Lung (tissue), 12 donors: ENCODE measurements around the gene TRIM71. TPM values are rescaled to one million over a fixed set of nuclear protein-coding genes. Genes with fewer than 3 reads are reported as not detected.
A peak's percentile ranks its signal among the peaks of the same experiment; 100 is the strongest.

Experiments
- ATAC-seq: fragments of 200-7000 bp; cut with Tn5 transposase; one replicate; pipeline ENCODE4 v1.9.1; 2020; ENCODE audit warnings: moderate number of reproducible peaks; ENCODE audit not compliant: insufficient read depth, low FRiP score
- DNase-seq, 3 donors: peaks; one replicate each; pipeline ENCODE4 v3.0.0-alpha.2; 2013 to 2017
- H3K27ac ChIP-seq, 2 donors: one replicate each; pipeline ENCODE4 v1.5.1; 2013; ENCODE audit warnings: mild to moderate bottlenecking in 2 of 2, moderate library complexity in 2 of 2, control low read depth in 1 of 2, inconsistent platforms in 1 of 2, low read depth in 1 of 2, low read length in 1 of 2
- H3K27me3 ChIP-seq, 3 donors: one replicate each; pipeline ENCODE4 v1.5.1; 2013; ENCODE audit warnings: low read length in 2 of 3; ENCODE audit not compliant: control insufficient read depth in 3 of 3, insufficient read depth in 3 of 3
- H3K36me3 ChIP-seq, 4 donors: one replicate each; pipeline ENCODE4 v1.5.1; 2013; ENCODE audit warnings: low read length in 4 of 4, mild to moderate bottlenecking in 1 of 4, moderate library complexity in 1 of 4; ENCODE audit not compliant: control insufficient read depth in 4 of 4, insufficient read depth in 4 of 4
- H3K4me1 ChIP-seq, 5 donors: one replicate each; pipeline ENCODE4 v1.5.1; 2013; ENCODE audit warnings: low read length in 5 of 5, mild to moderate bottlenecking in 2 of 5, moderate library complexity in 1 of 5; ENCODE audit not compliant: control insufficient read depth in 5 of 5, insufficient read depth in 5 of 5
- H3K4me3 ChIP-seq: one replicate; pipeline ENCODE4 v1.5.1; 2013; ENCODE audit warnings: mild to moderate bottlenecking, control low read depth, moderate library complexity
- H3K9ac ChIP-seq, 2 donors: one replicate each; pipeline ENCODE4 v1.5.1; 2013; ENCODE audit warnings: low read length in 2 of 2, control low read depth in 1 of 2; ENCODE audit not compliant: insufficient read depth in 1 of 2
- H3K9me3 ChIP-seq, 4 donors: one replicate each; pipeline ENCODE4 v1.5.1; 2013; ENCODE audit warnings: low read length in 3 of 4, mild to moderate bottlenecking in 1 of 4, moderate library complexity in 1 of 4; ENCODE audit not compliant: control insufficient read depth in 4 of 4, insufficient read depth in 3 of 4
- CTCF ChIP-seq: IDR thresholded peaks from 2 replicates; pipeline ENCODE4 v1.5.1; 2012; ENCODE audit warnings: mild to moderate bottlenecking; ENCODE audit errors: control extremely low read depth, extremely low read depth
- WGBS, 2 donors: extraction: QIAGEN DNeasy Blood & Tissue Kit; methylation state at CpG; one replicate each; pipeline ENCODE4 v1.1.7; 2013; 5-methylcytosine and 5-hydroxymethylcytosine counted together
- polyA plus RNA-seq, 2 donors: library from polyadenylated mRNA; stranded (reverse); fragments of 200-250 nt; gene quantifications; one replicate each; pipeline ENCODE4 v1.2.1, GENCODE V29; 2013
- total RNA-seq, 2 donors: library from RNA; depleted of rRNA in 1 of 2; stranded (reverse); fragments of >200 nt in 1 of 2; gene quantifications; one replicate each; pipeline ENCODE4 v1.2.1, GENCODE V29; 2014 to 2021
- donor health status: control.
- donor health status: control.
- donor health status: Bipolar disorder and iron deficiency.
- donor health status: healthy.
- donor health status: DM: yes; HTN: yes; CAD: no.

The TRIM71 gene
- total and polyA plus RNA-seq, 4 donors, result 0.45 to 9.9 (median 2.0) TPM

GRCh38 chr3:32896143-32896542 lies 78.3 kb downstream of the TRIM71 start:
- TF ChIP-seq CTCF, result no peak
- WGBS, 2 donors, result 63% methylated on average over 4 of the region's 4 CpGs
- ATAC-seq, result no peak
- Histone ChIP-seq H3K36me3 (peaks cover 0 to 4% (median 2%) of the 10 kb centered on the region in 4 donors), H3K27me3 (no peaks in the 10 kb centered on the region), H3K4me1 (peaks cover 0 to 9% (median 1%) of the 10 kb centered on the region in 5 donors), H3K9ac (no peak overlapping the region), H3K27ac (no peak overlapping the region), H3K4me3 (no peak overlapping the region), H3K9me3 (peaks cover 0 to 2% (median 0%) of the 10 kb centered on the region in 4 donors)
- no peak for DNase-seq

GRCh38 chr3:32897001-32897601 lies 79.3 kb downstream of the TRIM71 start:
- no peak for TF ChIP-seq CTCF
- DNase-seq, result peak in 2 of 3 donors; percentile 38 to 59
- ATAC-seq, result no peak
- no peak overlapping the region for H3K27ac ChIP-seq
- H3K27me3 ChIP-seq, result no peaks in the 10 kb centered on the region
- H3K9me3 ChIP-seq, result peaks cover 0 to 2% (median 0%) of the 10 kb centered on the region in 4 donors
- 87 to 91% methylated on average over 8 of the region's 8 CpGs for WGBS, 2 donors
- H3K36me3 ChIP-seq, result no peaks in the 10 kb centered on the region
- peaks cover 0 to 9% (median 1%) of the 10 kb centered on the region in 5 donors for H3K4me1 ChIP-seq
- no peak overlapping the region for H3K9ac ChIP-seq
- H3K4me3 ChIP-seq, result no peak overlapping the region

- Histone ChIP-seq H3K27me3 (no peaks in the 10 kb centered on the region), H3K9ac (no peak overlapping the region), H3K9me3 (peaks cover 0 to 2% (median 0%) of the 10 kb centered on the region in 4 donors), H3K4me3 (no peak overlapping the region), H3K4me1 (peaks cover 0 to 9% (median 3%) of the 10 kb centered on the region in 5 donors), H3K27ac (no peak overlapping the region), H3K36me3 (no peaks in the 10 kb centered on the region)
- no peak for ATAC-seq
- 80 to 83% methylated on average over 5 of the region's 5 CpGs for WGBS, 2 donors
- DNase-seq, result no peak
- TF ChIP-seq CTCF, result no peak
Measured at GRCh38 chr3:32897981-32898623, 80.3 kb downstream of the TRIM71 start.
